Measurements from ENCODE around the gene ANXA2. TPM values are rescaled to one million over a fixed set of nuclear protein-coding genes. Genes with fewer than 3 reads are reported as not detected.

Gene ANXA2
- total RNA-seq, 1 experiment from 2014 or later, result 3,100 TPM

DNA sequence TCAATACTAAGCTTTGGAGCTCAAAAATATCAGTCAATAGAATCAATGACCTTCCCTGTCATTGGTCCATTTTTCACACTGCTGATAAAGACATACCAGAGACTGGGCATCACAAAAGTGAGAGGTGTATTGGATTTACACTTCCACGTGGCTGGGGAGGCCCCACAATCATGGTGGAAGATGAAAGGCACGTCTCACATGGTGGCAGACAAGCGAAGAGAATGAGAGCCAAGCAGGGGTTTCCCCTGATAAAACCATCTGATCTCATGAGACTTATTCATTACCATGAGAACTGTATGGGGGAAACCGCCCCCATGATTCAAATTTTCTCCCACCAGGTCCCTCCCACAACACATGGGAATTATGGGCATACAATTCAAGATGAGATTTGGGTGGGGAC is 81.9 kb downstream of the ANXA2 start:
- CTCF ChIA-PET, result interaction anchor here (0.8 to 1.2 kb wide), 2 partner anchors 205 to 625 kb away, joined by 3 read pairs; no protein-coding TSS in a partner anchor
- no peaks in the 10 kb centered on the region for H3K36me3 Mint-ChIP-seq (ENCODE audit: insufficient read depth, unreplicated experiment)
- no peak overlapping the region for H3K27ac Mint-ChIP-seq (ENCODE audit: unreplicated experiment)
- H3K27me3 Mint-ChIP-seq (ENCODE audit: unreplicated experiment), result peaks cover 75% of the 10 kb centered on the region
- H3K4me1 Mint-ChIP-seq (ENCODE audit: low read depth, unreplicated experiment), result no peaks in the 10 kb centered on the region
- no peaks in the 10 kb centered on the region for H3K9me3 Mint-ChIP-seq (ENCODE audit: low read depth, unreplicated experiment)
- H3K4me3 Mint-ChIP-seq (ENCODE audit: low read depth, unreplicated experiment), result no peak overlapping the region
- BruUV-seq (replicated peaks), result no TSS peak
- DNase-seq, result no peak
- intact Hi-C loops (cut with micrococcal nuclease; ENCODE audit: unreplicated experiment), result no loop called here
- TF ChIP-seq, protein P1, sequence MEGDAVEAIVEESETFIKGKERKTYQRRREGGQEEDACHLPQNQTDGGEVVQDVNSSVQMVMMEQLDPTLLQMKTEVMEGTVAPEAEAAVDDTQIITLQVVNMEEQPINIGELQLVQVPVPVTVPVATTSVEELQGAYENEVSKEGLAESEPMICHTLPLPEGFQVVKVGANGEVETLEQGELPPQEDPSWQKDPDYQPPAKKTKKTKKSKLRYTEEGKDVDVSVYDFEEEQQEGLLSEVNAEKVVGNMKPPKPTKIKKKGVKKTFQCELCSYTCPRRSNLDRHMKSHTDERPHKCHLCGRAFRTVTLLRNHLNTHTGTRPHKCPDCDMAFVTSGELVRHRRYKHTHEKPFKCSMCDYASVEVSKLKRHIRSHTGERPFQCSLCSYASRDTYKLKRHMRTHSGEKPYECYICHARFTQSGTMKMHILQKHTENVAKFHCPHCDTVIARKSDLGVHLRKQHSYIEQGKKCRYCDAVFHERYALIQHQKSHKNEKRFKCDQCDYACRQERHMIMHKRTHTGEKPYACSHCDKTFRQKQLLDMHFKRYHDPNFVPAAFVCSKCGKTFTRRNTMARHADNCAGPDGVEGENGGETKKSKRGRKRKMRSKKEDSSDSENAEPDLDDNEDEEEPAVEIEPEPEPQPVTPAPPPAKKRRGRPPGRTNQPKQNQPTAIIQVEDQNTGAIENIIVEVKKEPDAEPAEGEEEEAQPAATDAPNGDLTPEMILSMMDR (IDR thresholded peaks at IDR 0.05; ENCODE audit: unreplicated experiment), result no peak

DNA sequence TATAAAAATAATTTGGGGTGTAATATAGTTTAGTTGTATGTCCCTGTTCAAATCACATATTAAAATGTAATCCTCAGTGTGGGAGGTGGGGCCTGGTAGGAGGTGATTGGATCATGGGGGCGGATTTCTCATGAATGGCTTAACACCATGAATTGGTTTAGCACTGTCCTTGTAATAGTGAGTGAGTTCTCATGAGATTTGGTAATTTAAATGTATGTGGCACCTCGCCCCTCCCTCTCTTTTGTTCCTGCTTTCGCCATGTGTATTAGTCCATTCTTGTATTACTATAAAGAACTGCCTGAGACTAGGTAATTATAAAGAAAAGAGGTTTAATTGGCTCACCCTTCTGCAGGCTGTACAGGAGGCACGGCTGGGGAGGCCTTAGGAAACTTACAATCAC is 83.9 kb downstream of the ANXA2 start:
- Mint-ChIP-seq H3K9me3 (ENCODE audit: low read depth, unreplicated experiment) (no peaks in the 10 kb centered on the region), H3K36me3 (ENCODE audit: insufficient read depth, unreplicated experiment) (no peaks in the 10 kb centered on the region), H3K27ac (ENCODE audit: unreplicated experiment) (no peak overlapping the region), H3K27me3 (ENCODE audit: unreplicated experiment) (peaks cover 84% of the 10 kb centered on the region), H3K4me3 (ENCODE audit: low read depth, unreplicated experiment) (no peak overlapping the region), H3K4me1 (ENCODE audit: low read depth, unreplicated experiment) (no peaks in the 10 kb centered on the region)
- TF ChIP-seq, protein P1 (IDR thresholded peaks at IDR 0.05; ENCODE audit: unreplicated experiment), result no peak
- BruUV-seq (replicated peaks), result no TSS peak
- DNase-seq, result no peak
- intact Hi-C loops (cut with micrococcal nuclease; ENCODE audit: unreplicated experiment), result no loop called here
- CTCF ChIA-PET, result no interaction called here

DNA sequence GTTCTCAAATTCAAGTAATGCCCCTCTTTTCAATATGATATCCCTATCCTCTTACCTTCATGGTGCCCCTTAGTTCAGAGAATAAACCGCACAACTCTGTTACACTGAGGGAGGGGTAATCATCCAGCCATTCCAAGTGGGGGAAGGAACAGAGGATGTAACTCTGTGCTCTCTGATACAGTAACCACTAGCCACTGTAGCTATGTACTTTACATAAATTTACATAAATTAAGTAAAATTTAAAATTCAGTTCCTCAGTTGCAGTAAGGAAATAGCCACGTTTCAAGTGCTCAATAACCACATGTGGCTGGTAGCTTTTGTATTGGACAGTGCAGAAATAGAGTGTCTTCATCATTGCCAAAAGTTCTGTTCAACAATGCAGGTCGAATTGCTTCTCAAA is 90.8 kb downstream of the ANXA2 start:
- no peak overlapping the region for H3K4me3 Mint-ChIP-seq (ENCODE audit: low read depth, unreplicated experiment)
- no peaks in the 10 kb centered on the region for H3K36me3 Mint-ChIP-seq (ENCODE audit: insufficient read depth, unreplicated experiment)
- peaks cover 79% of the 10 kb centered on the region for H3K27me3 Mint-ChIP-seq (ENCODE audit: unreplicated experiment)
- CTCF ChIA-PET, result no interaction called here
- intact Hi-C loops (cut with micrococcal nuclease; ENCODE audit: unreplicated experiment), result no loop called here
- BruUV-seq (replicated peaks), result no TSS peak
- H3K9me3 Mint-ChIP-seq (ENCODE audit: low read depth, unreplicated experiment), result peaks cover 8% of the 10 kb centered on the region
- H3K4me1 Mint-ChIP-seq (ENCODE audit: low read depth, unreplicated experiment), result no peaks in the 10 kb centered on the region
- DNase-seq, result no peak
- TF ChIP-seq, protein P1 (IDR thresholded peaks at IDR 0.05; ENCODE audit: unreplicated experiment), result no peak
- H3K27ac Mint-ChIP-seq (ENCODE audit: unreplicated experiment), result no peak overlapping the region

DNA sequence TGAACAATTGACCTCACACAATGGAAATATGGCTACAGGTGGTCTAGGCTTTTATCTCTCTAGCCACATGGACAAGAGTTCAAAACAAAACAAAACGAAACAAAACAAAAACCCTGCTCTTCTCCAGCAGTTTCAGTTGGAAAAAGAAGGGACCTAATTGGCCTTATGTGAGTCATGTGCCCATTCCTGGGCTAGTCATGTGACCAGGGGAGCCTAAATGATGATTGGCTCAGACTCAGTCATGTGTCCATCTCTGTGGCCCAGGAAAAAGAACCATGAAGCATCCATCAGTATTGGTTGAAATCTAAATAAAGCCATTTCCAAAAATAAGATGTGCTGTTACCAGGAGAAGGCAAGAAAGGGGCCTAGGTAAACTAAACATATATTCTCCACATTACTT is 96.8 kb downstream of the ANXA2 start:
- intact Hi-C loops (cut with micrococcal nuclease; ENCODE audit: unreplicated experiment), result no loop called here
- H3K36me3 Mint-ChIP-seq (ENCODE audit: insufficient read depth, unreplicated experiment), result no peaks in the 10 kb centered on the region
- H3K4me1 Mint-ChIP-seq (ENCODE audit: low read depth, unreplicated experiment), result no peaks in the 10 kb centered on the region
- peaks cover 8% of the 10 kb centered on the region for H3K9me3 Mint-ChIP-seq (ENCODE audit: low read depth, unreplicated experiment)
- TF ChIP-seq, protein P1 (IDR thresholded peaks at IDR 0.05; ENCODE audit: unreplicated experiment), result no peak
- no peak for DNase-seq
- no peak overlapping the region for H3K4me3 Mint-ChIP-seq (ENCODE audit: low read depth, unreplicated experiment)
- peaks cover 53% of the 10 kb centered on the region for H3K27me3 Mint-ChIP-seq (ENCODE audit: unreplicated experiment)
- CTCF ChIA-PET, result no interaction called here
- BruUV-seq (replicated peaks), result no TSS peak
- H3K27ac Mint-ChIP-seq (ENCODE audit: unreplicated experiment), result no peak overlapping the region
